ENCODE data around the gene MRPS25.

The MRPS25 gene

DNA sequence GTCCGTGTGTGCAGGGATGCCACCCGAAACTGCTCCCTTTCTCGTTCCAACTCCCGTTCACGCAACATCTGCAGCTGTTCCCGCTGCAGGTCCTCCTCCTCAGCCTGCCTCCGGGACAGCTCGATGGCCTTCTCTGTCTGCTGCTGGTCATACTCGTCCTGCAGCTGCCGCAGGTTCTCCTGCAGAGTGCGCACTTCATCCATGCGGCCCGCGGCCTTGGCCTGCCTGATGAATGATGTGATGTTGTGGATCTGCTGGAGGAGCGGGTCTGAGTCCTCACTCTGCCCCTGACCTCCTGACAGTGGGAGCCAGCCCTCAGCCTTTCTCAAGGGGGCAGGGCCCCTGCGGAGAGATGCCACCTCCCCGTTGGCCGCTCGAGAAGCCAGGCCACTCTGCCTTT lies 9.4 kb upstream of the MRPS25 start:
- no peak for ATAC-seq (ENCODE audit: insufficient read depth, low read depth)
- Histone ChIP-seq H3K9me3 (ENCODE audit: insufficient read depth, low read length, severe bottlenecking) (no peaks in the 10 kb centered on the region), H2AFZ (ENCODE audit: low read depth, low read length) (no peak overlapping the region), H3K4me1 (ENCODE audit: insufficient read depth, low read length) (no peaks in the 10 kb centered on the region), H3K36me3 (ENCODE audit: insufficient read depth, low read length) (peaks cover 71% of the 10 kb centered on the region), H3K27me3 (ENCODE audit: insufficient read depth, low read length, poor library complexity) (no peaks in the 10 kb centered on the region), H3K4me2 (ENCODE audit: insufficient read depth, low read length) (no peak overlapping the region), H3K27ac (ENCODE audit: low read length) (no peak overlapping the region), H4K20me1 (ENCODE audit: insufficient read depth, low read length) (no peaks in the 10 kb centered on the region), H3K79me2 (ENCODE audit: insufficient read depth, low read length) (no peaks in the 10 kb centered on the region), H3K4me3 (ENCODE audit: low read depth in 1 of 2, low read length in 2 of 2) (no peak overlapping the region), H3K9ac (ENCODE audit: low read depth, low read length) (no peak overlapping the region)
- no peak for DNase-seq
- TF ChIP-seq EZH2 (IDR thresholded peaks at IDR 0.05; ENCODE audit: borderline replicate concordance, low read depth, low read length, severe bottlenecking) = no peak
- TF ChIP-seq, protein P1, sequence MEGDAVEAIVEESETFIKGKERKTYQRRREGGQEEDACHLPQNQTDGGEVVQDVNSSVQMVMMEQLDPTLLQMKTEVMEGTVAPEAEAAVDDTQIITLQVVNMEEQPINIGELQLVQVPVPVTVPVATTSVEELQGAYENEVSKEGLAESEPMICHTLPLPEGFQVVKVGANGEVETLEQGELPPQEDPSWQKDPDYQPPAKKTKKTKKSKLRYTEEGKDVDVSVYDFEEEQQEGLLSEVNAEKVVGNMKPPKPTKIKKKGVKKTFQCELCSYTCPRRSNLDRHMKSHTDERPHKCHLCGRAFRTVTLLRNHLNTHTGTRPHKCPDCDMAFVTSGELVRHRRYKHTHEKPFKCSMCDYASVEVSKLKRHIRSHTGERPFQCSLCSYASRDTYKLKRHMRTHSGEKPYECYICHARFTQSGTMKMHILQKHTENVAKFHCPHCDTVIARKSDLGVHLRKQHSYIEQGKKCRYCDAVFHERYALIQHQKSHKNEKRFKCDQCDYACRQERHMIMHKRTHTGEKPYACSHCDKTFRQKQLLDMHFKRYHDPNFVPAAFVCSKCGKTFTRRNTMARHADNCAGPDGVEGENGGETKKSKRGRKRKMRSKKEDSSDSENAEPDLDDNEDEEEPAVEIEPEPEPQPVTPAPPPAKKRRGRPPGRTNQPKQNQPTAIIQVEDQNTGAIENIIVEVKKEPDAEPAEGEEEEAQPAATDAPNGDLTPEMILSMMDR (IDR thresholded peaks at IDR 0.05; ENCODE audit: borderline replicate concordance, extremely low read depth, low read length, poor library complexity, severe bottlenecking) = no peak

DNA sequence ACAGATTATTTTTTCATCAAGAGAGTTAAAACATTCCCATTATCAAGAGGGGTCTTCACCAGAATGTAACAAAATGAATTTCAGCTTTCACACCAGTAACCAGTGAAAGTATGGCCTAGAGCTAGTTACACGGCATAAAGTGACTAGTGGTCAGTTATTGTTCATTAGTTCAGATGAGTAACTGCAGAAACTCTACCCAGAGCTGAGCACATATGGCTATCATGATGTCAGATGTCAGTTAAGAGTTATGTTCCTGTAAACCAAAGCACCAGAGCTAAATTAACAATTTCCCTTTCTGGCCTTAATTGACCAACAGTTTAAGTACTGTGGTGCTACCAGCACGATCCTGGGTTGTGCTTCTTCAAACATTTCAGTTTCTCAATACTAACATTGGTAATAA lies 6.6 kb upstream of the MRPS25 start:
- DNase-seq (no peak), ATAC-seq (ENCODE audit: insufficient read depth, low read depth) (no peak)
- no peak overlapping the region for H3K4me3 ChIP-seq (ENCODE audit: low read depth in 1 of 2, low read length in 2 of 2)
- H2AFZ ChIP-seq (ENCODE audit: low read depth, low read length) = no peak overlapping the region
- no peaks in the 10 kb centered on the region for H3K79me2 ChIP-seq (ENCODE audit: insufficient read depth, low read length)
- H3K9me3 ChIP-seq (ENCODE audit: insufficient read depth, low read length, severe bottlenecking) = no peaks in the 10 kb centered on the region
- H3K4me2 ChIP-seq (ENCODE audit: insufficient read depth, low read length) = no peak overlapping the region
- TF ChIP-seq, protein P1 (IDR thresholded peaks at IDR 0.05; ENCODE audit: borderline replicate concordance, extremely low read depth, low read length, poor library complexity, severe bottlenecking) = no peak
- no peak for TF ChIP-seq EZH2 (IDR thresholded peaks at IDR 0.05; ENCODE audit: borderline replicate concordance, low read depth, low read length, severe bottlenecking)
- no peaks in the 10 kb centered on the region for H3K4me1 ChIP-seq (ENCODE audit: insufficient read depth, low read length)
- H3K36me3 ChIP-seq (ENCODE audit: insufficient read depth, low read length) = peaks cover 47% of the 10 kb centered on the region
- H3K9ac ChIP-seq (ENCODE audit: low read depth, low read length) = no peak overlapping the region
- H3K27me3 ChIP-seq (ENCODE audit: insufficient read depth, low read length, poor library complexity) = no peaks in the 10 kb centered on the region
- no peak overlapping the region for H3K27ac ChIP-seq (ENCODE audit: low read length)
- no peaks in the 10 kb centered on the region for H4K20me1 ChIP-seq (ENCODE audit: insufficient read depth, low read length)

DNA sequence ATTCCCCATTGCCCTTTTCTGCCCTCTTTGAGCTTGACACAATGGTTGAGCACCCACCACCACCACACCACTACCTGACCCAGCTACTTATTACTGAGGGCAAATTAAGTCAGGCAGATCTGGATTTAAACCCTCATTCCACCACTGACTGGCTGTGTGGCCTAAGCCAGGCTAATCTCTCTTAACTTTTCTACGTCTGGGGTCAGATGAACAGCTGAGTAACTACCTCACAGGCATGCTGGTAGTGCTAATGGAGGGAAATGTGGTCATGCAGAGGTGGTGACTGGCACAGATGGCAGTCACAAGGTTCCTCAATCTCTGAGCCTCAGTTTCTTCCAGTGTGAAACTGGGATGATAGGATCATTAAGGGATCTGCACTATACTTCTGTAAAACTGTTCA lies 4.3 kb upstream of the MRPS25 start:
- Histone ChIP-seq H3K36me3 (ENCODE audit: insufficient read depth, low read length) (peaks cover 28% of the 10 kb centered on the region), H3K4me2 (ENCODE audit: insufficient read depth, low read length) (no peak overlapping the region), H2AFZ (ENCODE audit: low read depth, low read length) (no peak overlapping the region), H3K9ac (ENCODE audit: low read depth, low read length) (no peak overlapping the region), H3K4me1 (ENCODE audit: insufficient read depth, low read length) (peaks cover 10% of the 10 kb centered on the region), H3K9me3 (ENCODE audit: insufficient read depth, low read length, severe bottlenecking) (no peaks in the 10 kb centered on the region), H3K79me2 (ENCODE audit: insufficient read depth, low read length) (peaks cover 9% of the 10 kb centered on the region), H3K4me3 (ENCODE audit: low read depth in 1 of 2, low read length in 2 of 2) (no peak overlapping the region), H3K27me3 (ENCODE audit: insufficient read depth, low read length, poor library complexity) (no peaks in the 10 kb centered on the region), H4K20me1 (ENCODE audit: insufficient read depth, low read length) (no peaks in the 10 kb centered on the region), H3K27ac (ENCODE audit: low read length) (no peak overlapping the region)
- no peak for DNase-seq
- no peak for TF ChIP-seq EZH2 (IDR thresholded peaks at IDR 0.05; ENCODE audit: borderline replicate concordance, low read depth, low read length, severe bottlenecking)
- TF ChIP-seq, protein P1 (IDR thresholded peaks at IDR 0.05; ENCODE audit: borderline replicate concordance, extremely low read depth, low read length, poor library complexity, severe bottlenecking) = no peak
- no peak for ATAC-seq (ENCODE audit: insufficient read depth, low read depth)

DNA sequence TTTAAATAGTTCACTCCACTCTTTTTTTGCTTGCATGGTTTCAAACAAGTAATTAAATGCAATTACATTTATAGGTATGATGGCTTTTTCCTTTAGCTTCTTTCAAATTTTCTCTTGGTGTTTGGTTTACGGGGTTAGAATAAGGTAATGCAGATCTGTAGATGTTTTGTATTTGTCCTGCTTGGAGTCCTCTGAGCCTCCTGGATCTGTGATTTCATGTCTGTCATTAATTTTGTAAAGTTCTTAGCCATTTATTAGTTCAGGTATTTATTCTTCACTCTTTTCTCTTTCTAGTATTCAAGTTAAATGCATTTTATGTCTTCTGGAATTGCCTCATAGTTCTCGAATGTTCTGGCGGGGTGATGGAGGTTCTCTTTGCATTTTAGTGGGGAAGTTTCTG lies 1.4 kb upstream of the MRPS25 start:
- H3K27me3 ChIP-seq (ENCODE audit: insufficient read depth, low read length, poor library complexity) = no peaks in the 10 kb centered on the region
- no peak overlapping the region for H3K4me2 ChIP-seq (ENCODE audit: insufficient read depth, low read length)
- H3K4me3 ChIP-seq (ENCODE audit: low read depth in 1 of 2, low read length in 2 of 2) = no peak overlapping the region
- no peaks in the 10 kb centered on the region for H3K9me3 ChIP-seq (ENCODE audit: insufficient read depth, low read length, severe bottlenecking)
- ATAC-seq (ENCODE audit: insufficient read depth, low read depth) = no peak
- H3K9ac ChIP-seq (ENCODE audit: low read depth, low read length) = no peak overlapping the region
- peaks cover 27% of the 10 kb centered on the region for H3K4me1 ChIP-seq (ENCODE audit: insufficient read depth, low read length)
- no peak for TF ChIP-seq EZH2 (IDR thresholded peaks at IDR 0.05; ENCODE audit: borderline replicate concordance, low read depth, low read length, severe bottlenecking)
- TF ChIP-seq, protein P1 (IDR thresholded peaks at IDR 0.05; ENCODE audit: borderline replicate concordance, extremely low read depth, low read length, poor library complexity, severe bottlenecking) = no peak
- H3K36me3 ChIP-seq (ENCODE audit: insufficient read depth, low read length) = peaks cover 15% of the 10 kb centered on the region
- no peak for DNase-seq
- H3K27ac ChIP-seq (ENCODE audit: low read length) = no peak overlapping the region
- no peak overlapping the region for H2AFZ ChIP-seq (ENCODE audit: low read depth, low read length)
- H3K79me2 ChIP-seq (ENCODE audit: insufficient read depth, low read length) = peaks cover 26% of the 10 kb centered on the region
- H4K20me1 ChIP-seq (ENCODE audit: insufficient read depth, low read length) = peaks cover 13% of the 10 kb centered on the region; the same call in 1 of the 2 replicates
